Mesothelial cell of epicardium (in vitro differentiated cells): ENCODE data around the gene CASP10. TPM values are rescaled to one million over a fixed set of nuclear protein-coding genes. Genes with fewer than 3 reads are reported as not detected.
"Not testable (repeated sequence)": the region's sequence is repeated elsewhere in the genome, so short reads cannot be mapped to it uniquely, and the experiment has no call there.

Experiments
- DNase-seq, 2 experiments: peaks; one replicate each; pipeline ENCODE4 v3.0.0; 2021; ENCODE audit warnings: low spot score in 2 of 2; ENCODE audit not compliant: unreplicated experiment in 2 of 2
- H3K27ac Mint-ChIP-seq: 2 replicates; pipeline ENCODE4 v1.8.0; 2021; ENCODE audit warnings: mixed read lengths
- H3K27me3 Mint-ChIP-seq: 2 replicates; pipeline ENCODE4 v1.8.0; 2021; ENCODE audit warnings: low read depth, mixed read lengths
- H3K36me3 Mint-ChIP-seq: 2 replicates; pipeline ENCODE4 v1.8.0; 2021; ENCODE audit warnings: mixed read lengths
- H3K4me1 Mint-ChIP-seq: 2 replicates; pipeline ENCODE4 v1.8.0; 2021; ENCODE audit warnings: mixed read lengths
- H3K4me3 Mint-ChIP-seq: 2 replicates; pipeline ENCODE4 v1.8.0; 2021; ENCODE audit warnings: mild to moderate bottlenecking, moderate library complexity, mixed read lengths
- H3K9me3 Mint-ChIP-seq: 2 replicates; pipeline ENCODE4 v1.8.0; 2021; ENCODE audit warnings: mixed read lengths
- CTCF ChIP-seq: fragments of 200-600 bp; sonication (generic); IDR thresholded peaks from one replicate; pipeline ENCODE4 v1.5.0; 2021; ENCODE audit warnings: antibody characterized with exemption; ENCODE audit not compliant: unreplicated experiment
- total RNA-seq: library from RNA; stranded (reverse); gene quantifications from 3 replicates; pipeline ENCODE4 v1.2.1, GENCODE V29; 2021

CASP10 gene
- total RNA-seq, 1 donor from 2014 or later: 3.1 TPM

GRCh38 chr2:201167546-201167945 is 15.4 kb upstream of the CASP10 start:
- no peak overlapping the region for H3K27ac Mint-ChIP-seq
- TF ChIP-seq CTCF: no peak
- peaks cover 18% of the 10 kb centered on the region for H3K9me3 Mint-ChIP-seq
- H3K4me1 Mint-ChIP-seq: no peaks in the 10 kb centered on the region
- DNase-seq: no peak
- H3K36me3 Mint-ChIP-seq: peaks cover 16% of the 10 kb centered on the region
- H3K27me3 Mint-ChIP-seq: peaks cover 2% of the 10 kb centered on the region
- no peak overlapping the region for H3K4me3 Mint-ChIP-seq

- Mint-ChIP-seq H3K9me3 (peaks cover 18% of the 10 kb centered on the region), H3K36me3 (peaks cover 12% of the 10 kb centered on the region)
- not testable (repeated sequence) for H3K4me1 Mint-ChIP-seq, H3K27me3 Mint-ChIP-seq, DNase-seq, H3K4me3 Mint-ChIP-seq, H3K27ac Mint-ChIP-seq
Observed at GRCh38 chr2:201168496-201168895, 14.4 kb upstream of the CASP10 start.

GRCh38 chr2:201171259-201171814 is 11.6 kb upstream of the CASP10 start:
- no peak for TF ChIP-seq CTCF
- Mint-ChIP-seq H3K9me3 (peaks cover 18% of the 10 kb centered on the region), H3K4me3 (no peak overlapping the region), H3K36me3 (peaks cover 12% of the 10 kb centered on the region), H3K27ac (no peak overlapping the region), H3K4me1 (no peaks in the 10 kb centered on the region), H3K27me3 (peaks cover 2% of the 10 kb centered on the region)
- no peak for DNase-seq

GRCh38 chr2:201172279-201172678 is 10.7 kb upstream of the CASP10 start:
- Mint-ChIP-seq H3K9me3 (peaks cover 17% of the 10 kb centered on the region), H3K27me3 (peaks cover 2% of the 10 kb centered on the region), H3K27ac (no peak overlapping the region), H3K4me1 (no peaks in the 10 kb centered on the region), H3K36me3 (peaks cover 8% of the 10 kb centered on the region), H3K4me3 (no peak overlapping the region)
- TF ChIP-seq CTCF: no peak
- DNase-seq: no peak

GRCh38 chr2:201174687-201175086 is 8.3 kb upstream of the CASP10 start:
- no peak for TF ChIP-seq CTCF
- peaks cover 4% of the 10 kb centered on the region for H3K9me3 Mint-ChIP-seq
- H3K27ac Mint-ChIP-seq: no peak overlapping the region
- no peak for DNase-seq
- H3K27me3 Mint-ChIP-seq: peaks cover 2% of the 10 kb centered on the region
- no peaks in the 10 kb centered on the region for H3K36me3 Mint-ChIP-seq
- no peak overlapping the region for H3K4me3 Mint-ChIP-seq
- no peaks in the 10 kb centered on the region for H3K4me1 Mint-ChIP-seq

- Mint-ChIP-seq H3K27me3 (peaks cover 2% of the 10 kb centered on the region), H3K27ac (no peak overlapping the region), H3K9me3 (peaks cover 4% of the 10 kb centered on the region), H3K4me1 (no peaks in the 10 kb centered on the region), H3K36me3 (no peaks in the 10 kb centered on the region), H3K4me3 (no peak overlapping the region)
- no peak for TF ChIP-seq CTCF
- no peak for DNase-seq
Observed at GRCh38 chr2:201176081-201176481, 6.9 kb upstream of the CASP10 start.
